Measurements from ENCODE around the gene USP36. TPM values are rescaled to one million over a fixed set of nuclear protein-coding genes. Genes with fewer than 3 reads are reported as not detected.

The USP36 gene
- polyA plus RNA-seq, 1 donor (not counting 4 experiments of a cell fraction or from before 2014, with no cell fraction given), result 25.2 TPM

GRCh38 chr17:78862073-78863023 lies 21.7 kb upstream of the USP36 start:
- H3K4me2 ChIP-seq (ENCODE audit: control insufficient read depth, extremely low read depth, insufficient read depth, low read depth, low read length), result peak overlapping the region; percentile 45
- no peak for FAIRE-seq

GRCh38 chr17:78861229-78861628 lies 20.6 kb upstream of the USP36 start:
- H3K4me3 ChIP-seq (ENCODE audit: control insufficient read depth in 2 of 3, extremely low read depth in 1 of 3, insufficient read depth in 2 of 3, low read depth in 1 of 3, low read length in 3 of 3), result no peak overlapping the region
- H2AFZ ChIP-seq (ENCODE audit: control insufficient read depth, low read length), result no peak overlapping the region
- dilution Hi-C loops (cut with MboI; ENCODE audit: extremely low pct_ligation_motif_present, low sequenced_read_pairs), result no loop called here
- no peak for DNase-seq (ENCODE audit: low read depth, low spot score)
- H3K9me3 ChIP-seq (ENCODE audit: control insufficient read depth, low read depth, low read length), result no peaks in the 10 kb centered on the region
- no peaks in the 10 kb centered on the region for H3K79me2 ChIP-seq (ENCODE audit: control insufficient read depth, insufficient read depth, low read length)
- H3K27ac ChIP-seq (ENCODE audit: control insufficient read depth, insufficient read depth, low read length), result no peak overlapping the region
- H3K9ac ChIP-seq (ENCODE audit: control insufficient read depth, extremely low read depth, insufficient read depth, low read length), result no peak overlapping the region
- TF ChIP-seq, protein P1, sequence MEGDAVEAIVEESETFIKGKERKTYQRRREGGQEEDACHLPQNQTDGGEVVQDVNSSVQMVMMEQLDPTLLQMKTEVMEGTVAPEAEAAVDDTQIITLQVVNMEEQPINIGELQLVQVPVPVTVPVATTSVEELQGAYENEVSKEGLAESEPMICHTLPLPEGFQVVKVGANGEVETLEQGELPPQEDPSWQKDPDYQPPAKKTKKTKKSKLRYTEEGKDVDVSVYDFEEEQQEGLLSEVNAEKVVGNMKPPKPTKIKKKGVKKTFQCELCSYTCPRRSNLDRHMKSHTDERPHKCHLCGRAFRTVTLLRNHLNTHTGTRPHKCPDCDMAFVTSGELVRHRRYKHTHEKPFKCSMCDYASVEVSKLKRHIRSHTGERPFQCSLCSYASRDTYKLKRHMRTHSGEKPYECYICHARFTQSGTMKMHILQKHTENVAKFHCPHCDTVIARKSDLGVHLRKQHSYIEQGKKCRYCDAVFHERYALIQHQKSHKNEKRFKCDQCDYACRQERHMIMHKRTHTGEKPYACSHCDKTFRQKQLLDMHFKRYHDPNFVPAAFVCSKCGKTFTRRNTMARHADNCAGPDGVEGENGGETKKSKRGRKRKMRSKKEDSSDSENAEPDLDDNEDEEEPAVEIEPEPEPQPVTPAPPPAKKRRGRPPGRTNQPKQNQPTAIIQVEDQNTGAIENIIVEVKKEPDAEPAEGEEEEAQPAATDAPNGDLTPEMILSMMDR (optimal IDR thresholded peaks at IDR 0.05 in 1 of 3, IDR thresholded peaks at IDR 0.05 in 1 of 3, conservative IDR thresholded peaks at IDR 0.05 in 1 of 3; ENCODE audit: extremely low read depth in 1 of 3, insufficient read depth in 2 of 3, low read length in 3 of 3), result no peak
- no peak for TF ChIP-seq EZH2 (IDR thresholded peaks at IDR 0.05; ENCODE audit: low read length)
- peaks cover 5% of the 10 kb centered on the region for H3K4me1 ChIP-seq (ENCODE audit: control insufficient read depth, extremely low read depth, insufficient read depth, low read length)
- FAIRE-seq, result no peak
- H4K20me1 ChIP-seq (ENCODE audit: control insufficient read depth, extremely low read depth, insufficient read depth, low read length), result no peaks in the 10 kb centered on the region
- H3K27me3 ChIP-seq (ENCODE audit: control insufficient read depth, extremely low read depth, insufficient read depth, low read length), result peaks cover 3% of the 10 kb centered on the region
- H3K9me1 ChIP-seq (ENCODE audit: control insufficient read depth, extremely low read depth, insufficient read depth, low read length), result no peaks in the 10 kb centered on the region
- no peak overlapping the region for H3K4me2 ChIP-seq (ENCODE audit: control insufficient read depth, extremely low read depth, insufficient read depth, low read depth, low read length)
- H3K36me3 ChIP-seq (ENCODE audit: control insufficient read depth in 2 of 2, extremely low read depth in 1 of 2, insufficient read depth in 2 of 2, low read length in 2 of 2), result no peaks in the 10 kb centered on the region

More at GRCh38 chr17:78862073-78863023, 21.7 kb upstream of the USP36 start:
- no peaks in the 10 kb centered on the region for H3K27me3 ChIP-seq (ENCODE audit: control insufficient read depth, extremely low read depth, insufficient read depth, low read length)
- dilution Hi-C loops (cut with MboI; ENCODE audit: extremely low pct_ligation_motif_present, low sequenced_read_pairs), result no loop called here
- no peaks in the 10 kb centered on the region for H3K79me2 ChIP-seq (ENCODE audit: control insufficient read depth, insufficient read depth, low read length)
- H3K9me3 ChIP-seq (ENCODE audit: control insufficient read depth, low read depth, low read length), result no peaks in the 10 kb centered on the region
- H4K20me1 ChIP-seq (ENCODE audit: control insufficient read depth, extremely low read depth, insufficient read depth, low read length), result no peaks in the 10 kb centered on the region
- no peak for TF ChIP-seq EZH2 (IDR thresholded peaks at IDR 0.05; ENCODE audit: low read length)
- TF ChIP-seq, protein P1 (optimal IDR thresholded peaks at IDR 0.05 in 1 of 3, IDR thresholded peaks at IDR 0.05 in 1 of 3, conservative IDR thresholded peaks at IDR 0.05 in 1 of 3; ENCODE audit: extremely low read depth in 1 of 3, insufficient read depth in 2 of 3, low read length in 3 of 3), result no peak
- H3K9ac ChIP-seq (ENCODE audit: control insufficient read depth, extremely low read depth, insufficient read depth, low read length), result no peak overlapping the region
- H3K27ac ChIP-seq (ENCODE audit: control insufficient read depth, insufficient read depth, low read length), result peak overlapping the region; percentile 8
- no peak for DNase-seq (ENCODE audit: low read depth, low spot score)
- H3K4me1 ChIP-seq (ENCODE audit: control insufficient read depth, extremely low read depth, insufficient read depth, low read length), result peaks cover 5% of the 10 kb centered on the region
- H3K9me1 ChIP-seq (ENCODE audit: control insufficient read depth, extremely low read depth, insufficient read depth, low read length), result no peaks in the 10 kb centered on the region
- H3K4me3 ChIP-seq (ENCODE audit: control insufficient read depth in 2 of 3, extremely low read depth in 1 of 3, insufficient read depth in 2 of 3, low read depth in 1 of 3, low read length in 3 of 3), result no peak overlapping the region
- H3K36me3 ChIP-seq (ENCODE audit: control insufficient read depth in 2 of 2, extremely low read depth in 1 of 2, insufficient read depth in 2 of 2, low read length in 2 of 2), result no peaks in the 10 kb centered on the region
- H2AFZ ChIP-seq (ENCODE audit: control insufficient read depth, low read length), result peak overlapping the region; percentile 53
